Gastroesophageal sphincter (tissue), 4 donors: ENCODE data around the gene DIO3. TPM values are rescaled to one million over a fixed set of nuclear protein-coding genes. Genes with fewer than 3 reads are reported as not detected.

Experiments used
- ATAC-seq: fragments of 150-250 bp; one replicate; pipeline ENCODE4 v1.9.1; 2016; ENCODE audit warnings: mild to moderate bottlenecking, moderate library complexity
- H3K27ac ChIP-seq, 4 donors: fragments of 200-600 bp; sonication (generic) in 3 of 4; 1 replicate in 3 of 4; 2 replicates in 1 of 4; pipeline ENCODE4 v1.5.1; 2016 to 2019
- H3K27me3 ChIP-seq: fragments of 200-600 bp; sonication (generic); one replicate; pipeline ENCODE4 v1.5.1; 2019
- H3K36me3 ChIP-seq, 2 donors: fragments of 200-600 bp; sonication (generic); one replicate each; pipeline ENCODE4 v1.5.1; 2019; ENCODE audit warnings: control low read depth in 1 of 2
- H3K4me1 ChIP-seq, 3 donors: fragments of 200-600 bp; sonication (generic); 1 replicate in 2 of 3; 2 replicates in 1 of 3; pipeline ENCODE4 v1.5.1; 2016 to 2019; ENCODE audit warnings: control low read depth in 2 of 3
- H3K4me3 ChIP-seq, 2 donors: fragments of 200-600 bp; sonication (generic); one replicate each; pipeline ENCODE4 v1.5.1; 2019; ENCODE audit warnings: mild to moderate bottlenecking in 1 of 2, moderate library complexity in 1 of 2
- H3K9me3 ChIP-seq, 3 donors: fragments of 200-600 bp; sonication (generic); one replicate each; pipeline ENCODE4 v1.5.1; 2017 to 2019; ENCODE audit warnings: control low read depth in 2 of 3
- EP300 ChIP-seq: sonication (generic); formaldehyde crosslinking; IDR thresholded peaks from one replicate; pipeline ENCODE4 v1.6.1; 2017; ENCODE audit warnings: antibody characterized with exemption, mild to moderate bottlenecking
- POLR2A ChIP-seq, 2 donors: fragments of 450-650 bp; IDR thresholded peaks; one replicate each; pipeline ENCODE4 v1.6.1; 2017; ENCODE audit warnings: antibody characterized with exemption in 2 of 2, mild to moderate bottlenecking in 2 of 2, moderate library complexity in 1 of 2
- POLR2AphosphoS5 ChIP-seq: sonication (generic); formaldehyde crosslinking; IDR thresholded peaks from one replicate; pipeline ENCODE4 v1.6.1; 2017; ENCODE audit warnings: antibody characterized with exemption
- WGBS, 2 donors: methylation state at CpG; one replicate each; pipeline ENCODE4 v1.1.5; 2018; ENCODE audit warnings: low coverage in 1 of 2; 5-methylcytosine and 5-hydroxymethylcytosine counted together
- total RNA-seq, 4 donors: library from RNA; depleted of rRNA; stranded (reverse); fragments of >200 nt; gene quantifications; one replicate each; pipeline ENCODE4 v1.1.0, GENCODE V29; 2016
- TF ChIP-seq, protein P1 (sequence below), 4 experiments: fragments of 200-600 bp in 2 of 4; fragments of 450-650 bp in 2 of 4; sonication (generic) in 1 of 4; IDR thresholded peaks; one replicate each; pipeline ENCODE4 v1.5.1; 2017 to 2019; ENCODE audit warnings: antibody characterized with exemption in 4 of 4, mild to moderate bottlenecking in 2 of 4, moderate library complexity in 2 of 4

Gene DIO3
- total RNA-seq, 4 donors from 2014 or later: 0.52 to 2.6 (median 1.2) TPM

DNA sequence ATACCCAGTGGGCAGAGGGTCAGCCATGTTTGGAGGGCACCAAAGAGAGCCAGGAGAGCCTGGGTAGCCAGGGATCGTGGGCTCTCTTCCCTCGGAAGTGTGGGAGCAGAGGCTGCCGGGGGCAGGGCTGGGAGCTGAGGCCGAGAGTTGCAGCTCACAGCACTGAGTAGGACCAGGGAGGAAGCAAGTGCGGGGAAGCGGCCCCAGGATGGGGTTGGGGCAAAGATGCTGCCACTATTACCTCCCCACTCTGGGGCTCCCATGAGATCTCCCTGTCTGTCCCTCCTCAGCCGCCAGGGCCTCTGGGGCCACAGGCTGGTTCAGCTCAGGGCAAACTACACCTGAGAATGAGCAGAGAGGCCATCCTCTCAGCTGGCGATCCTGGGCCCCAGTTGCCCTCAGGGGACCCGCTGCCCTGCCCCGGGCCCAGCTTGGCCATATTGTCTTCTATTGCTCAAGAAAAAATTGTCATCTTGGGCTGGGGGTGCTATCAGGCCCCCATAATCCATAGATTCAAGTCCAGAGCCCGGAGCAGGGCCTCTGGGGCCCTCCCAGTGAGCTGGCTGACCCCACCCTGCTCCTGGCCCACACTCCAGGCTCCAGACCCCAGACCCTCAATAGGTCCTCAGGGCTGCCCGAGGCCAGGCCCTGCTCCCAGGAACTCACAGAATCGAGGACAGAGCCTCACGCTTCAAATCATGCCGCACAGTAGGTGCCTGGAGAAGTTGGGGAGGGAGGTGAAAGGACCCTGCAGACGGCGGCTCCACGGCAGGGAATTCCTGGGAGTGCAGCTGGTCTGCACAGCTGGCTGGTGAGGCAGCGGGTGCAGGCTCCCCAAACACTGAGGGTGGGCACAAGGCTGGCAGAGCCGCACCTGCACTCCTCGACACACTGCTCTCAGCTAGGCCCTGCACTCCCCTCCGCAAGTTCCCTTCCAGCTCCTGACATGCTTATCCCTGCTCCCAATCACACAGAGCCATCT, 20.5 kb upstream of the DIO3 start:
- peaks cover 0 to 17% (median 0%) of the 10 kb centered on the region in 3 donors for H3K9me3 ChIP-seq
- H3K27me3 ChIP-seq: peaks cover 25% of the 10 kb centered on the region
- H3K4me1 ChIP-seq: no peaks in the 10 kb centered on the region
- H3K36me3 ChIP-seq: no peaks in the 10 kb centered on the region
- TF ChIP-seq, protein P1, sequence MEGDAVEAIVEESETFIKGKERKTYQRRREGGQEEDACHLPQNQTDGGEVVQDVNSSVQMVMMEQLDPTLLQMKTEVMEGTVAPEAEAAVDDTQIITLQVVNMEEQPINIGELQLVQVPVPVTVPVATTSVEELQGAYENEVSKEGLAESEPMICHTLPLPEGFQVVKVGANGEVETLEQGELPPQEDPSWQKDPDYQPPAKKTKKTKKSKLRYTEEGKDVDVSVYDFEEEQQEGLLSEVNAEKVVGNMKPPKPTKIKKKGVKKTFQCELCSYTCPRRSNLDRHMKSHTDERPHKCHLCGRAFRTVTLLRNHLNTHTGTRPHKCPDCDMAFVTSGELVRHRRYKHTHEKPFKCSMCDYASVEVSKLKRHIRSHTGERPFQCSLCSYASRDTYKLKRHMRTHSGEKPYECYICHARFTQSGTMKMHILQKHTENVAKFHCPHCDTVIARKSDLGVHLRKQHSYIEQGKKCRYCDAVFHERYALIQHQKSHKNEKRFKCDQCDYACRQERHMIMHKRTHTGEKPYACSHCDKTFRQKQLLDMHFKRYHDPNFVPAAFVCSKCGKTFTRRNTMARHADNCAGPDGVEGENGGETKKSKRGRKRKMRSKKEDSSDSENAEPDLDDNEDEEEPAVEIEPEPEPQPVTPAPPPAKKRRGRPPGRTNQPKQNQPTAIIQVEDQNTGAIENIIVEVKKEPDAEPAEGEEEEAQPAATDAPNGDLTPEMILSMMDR (IDR thresholded peaks at IDR 0.05): no peak
- TF ChIP-seq EP300: no peak
- TF ChIP-seq POLR2A (IDR thresholded peaks at IDR 0.05): no peak
- TF ChIP-seq POLR2AphosphoS5: no peak
- no peak for ATAC-seq
- 100% methylated on average over 2 of the region's 22 CpGs; no CpG with 5 or more reads in 1 of the 2 donors for WGBS, 2 donors
- H3K4me3 ChIP-seq: no peak overlapping the region
- H3K27ac ChIP-seq: no peak overlapping the region

GRCh38 chr14:101542391-101542790, 18.9 kb upstream of the DIO3 start:
- no peaks in the 10 kb centered on the region for H3K4me1 ChIP-seq
- no peaks in the 10 kb centered on the region for H3K36me3 ChIP-seq
- H3K9me3 ChIP-seq: peaks cover 0 to 27% (median 0%) of the 10 kb centered on the region in 3 donors
- 75 to 80% methylated on average over 4 to 9 of the region's 9 CpGs for WGBS, 2 donors
- ATAC-seq: no peak
- H3K4me3 ChIP-seq: no peak overlapping the region
- TF ChIP-seq POLR2A (IDR thresholded peaks at IDR 0.05) (no peak), POLR2AphosphoS5 (no peak), EP300 (no peak)
- TF ChIP-seq, protein P1 (IDR thresholded peaks at IDR 0.05): no peak
- H3K27ac ChIP-seq: no peak overlapping the region
- peaks cover 29% of the 10 kb centered on the region for H3K27me3 ChIP-seq

DNA sequence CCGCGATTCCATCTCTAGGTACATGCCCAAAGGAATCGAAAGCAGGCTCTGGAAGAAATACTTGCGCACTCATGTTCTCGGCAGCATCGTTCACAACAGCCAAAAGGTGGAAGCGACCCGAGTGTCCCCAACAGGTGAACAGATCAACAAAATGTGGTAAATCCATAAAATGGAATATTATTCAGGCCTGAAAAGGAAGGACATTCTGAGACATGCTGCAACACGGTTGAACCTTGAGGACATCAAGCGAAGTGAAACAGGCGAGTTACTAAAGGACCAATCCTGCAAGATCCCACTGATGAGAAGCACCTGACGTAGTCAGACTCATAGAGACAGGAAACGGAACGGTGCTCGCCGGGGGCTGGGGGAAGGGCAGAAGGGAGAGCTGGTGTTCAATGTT, 17.5 kb upstream of the DIO3 start:
- TF ChIP-seq POLR2A (IDR thresholded peaks at IDR 0.05) (no peak), POLR2AphosphoS5 (no peak), EP300 (no peak)
- TF ChIP-seq, protein P1 (IDR thresholded peaks at IDR 0.05): no peak
- 87 to 96% methylated on average over 9 to 16 of the region's 16 CpGs for WGBS, 2 donors
- Histone ChIP-seq H3K27me3 (peaks cover 30% of the 10 kb centered on the region), H3K4me1 (no peaks in the 10 kb centered on the region), H3K36me3 (no peaks in the 10 kb centered on the region), H3K9me3 (peaks cover 0 to 27% (median 0%) of the 10 kb centered on the region in 3 donors), H3K4me3 (no peak overlapping the region), H3K27ac (no peak overlapping the region)
- ATAC-seq: no peak

DNA sequence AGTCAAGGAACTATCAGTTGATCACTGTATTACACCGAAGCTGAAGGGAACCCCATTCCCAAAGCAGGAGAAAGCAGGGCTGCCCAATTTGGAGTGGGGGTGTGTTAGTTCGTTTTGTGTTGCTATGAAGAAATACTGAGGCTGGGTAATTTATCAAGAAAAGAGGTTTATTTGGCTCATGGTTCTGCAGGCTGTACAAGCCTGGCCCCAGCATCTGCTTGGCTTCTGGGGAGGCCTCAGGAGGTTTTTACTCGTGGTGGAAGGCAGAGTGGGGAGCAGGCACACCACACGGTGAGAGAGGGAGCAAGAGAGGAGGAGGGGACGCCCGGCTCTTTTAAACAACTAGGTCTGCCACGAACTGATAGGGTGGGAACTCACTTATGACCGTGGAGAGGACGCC, 16.7 kb upstream of the DIO3 start:
- 64 to 87% methylated on average over 2 to 5 of the region's 9 CpGs for WGBS, 2 donors
- H3K9me3 ChIP-seq: peaks cover 0 to 27% (median 0%) of the 10 kb centered on the region in 3 donors
- H3K27me3 ChIP-seq: peaks cover 38% of the 10 kb centered on the region
- TF ChIP-seq POLR2A (IDR thresholded peaks at IDR 0.05) (no peak), POLR2AphosphoS5 (no peak), EP300 (no peak)
- TF ChIP-seq, protein P1 (IDR thresholded peaks at IDR 0.05): no peak
- H3K4me1 ChIP-seq: no peaks in the 10 kb centered on the region
- no peak overlapping the region for H3K4me3 ChIP-seq
- no peaks in the 10 kb centered on the region for H3K36me3 ChIP-seq
- no peak for ATAC-seq
- H3K27ac ChIP-seq: no peak overlapping the region
